NB4 (cell line): Measurements from ENCODE around the gene CCIN.
"Not testable (repeated sequence)": the region's sequence is repeated elsewhere in the genome, so short reads cannot be mapped to it uniquely, and the experiment has no call there.

Source experiments
- DNase-seq: peaks from one replicate; pipeline ENCODE4 v3.0.0; 2010; ENCODE audit warnings: low read depth
- H3K4me3 ChIP-seq: one replicate; pipeline ENCODE4 v1.5.1; 2011; ENCODE audit warnings: mild to moderate bottlenecking, low read depth, low read length, moderate library complexity
- MYC ChIP-seq: IDR thresholded peaks from 2 replicates; pipeline ENCODE4 v1.6.1; 2011; ENCODE audit warnings: low read depth, low read length
- POLR2A ChIP-seq: IDR thresholded peaks from 2 replicates; pipeline ENCODE4 v1.6.1; 2011; ENCODE audit warnings: mild to moderate bottlenecking; ENCODE audit not compliant: insufficient read length; ENCODE audit errors: extremely low read depth
- TF ChIP-seq, protein P1 (sequence below): IDR thresholded peaks from one replicate; pipeline ENCODE4 v1.5.1; 2012; ENCODE audit warnings: low read depth, low read length
- TF ChIP-seq, protein P2 (sequence below): IDR thresholded peaks from 2 replicates; pipeline ENCODE4 v1.6.1; 2011; ENCODE audit warnings: low read depth, low read length

Gene CCIN

DNA sequence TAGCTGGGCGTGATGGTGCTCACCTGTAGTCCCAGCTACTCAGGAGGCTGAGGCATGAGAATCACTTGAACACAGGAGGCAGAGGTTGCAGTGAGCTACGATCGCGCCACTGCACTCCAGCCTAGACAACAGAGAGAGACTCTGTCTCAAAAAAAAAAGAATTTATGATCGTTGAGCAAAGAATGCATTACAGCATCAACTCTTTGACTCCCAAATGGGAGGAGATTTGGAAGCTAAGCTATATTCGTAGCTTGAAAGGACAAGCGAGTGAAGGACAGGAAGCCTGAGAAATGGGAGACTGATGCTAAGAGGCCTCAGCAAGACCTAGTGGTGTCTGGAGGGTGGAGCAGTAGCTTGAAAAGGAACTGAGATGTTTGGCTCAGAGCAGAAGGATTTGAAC is 10.3 kb upstream of the CCIN start:
- no peak overlapping the region for H3K4me3 ChIP-seq
- no peak for DNase-seq
- no peak for TF ChIP-seq POLR2A
- TF ChIP-seq, protein P1, sequence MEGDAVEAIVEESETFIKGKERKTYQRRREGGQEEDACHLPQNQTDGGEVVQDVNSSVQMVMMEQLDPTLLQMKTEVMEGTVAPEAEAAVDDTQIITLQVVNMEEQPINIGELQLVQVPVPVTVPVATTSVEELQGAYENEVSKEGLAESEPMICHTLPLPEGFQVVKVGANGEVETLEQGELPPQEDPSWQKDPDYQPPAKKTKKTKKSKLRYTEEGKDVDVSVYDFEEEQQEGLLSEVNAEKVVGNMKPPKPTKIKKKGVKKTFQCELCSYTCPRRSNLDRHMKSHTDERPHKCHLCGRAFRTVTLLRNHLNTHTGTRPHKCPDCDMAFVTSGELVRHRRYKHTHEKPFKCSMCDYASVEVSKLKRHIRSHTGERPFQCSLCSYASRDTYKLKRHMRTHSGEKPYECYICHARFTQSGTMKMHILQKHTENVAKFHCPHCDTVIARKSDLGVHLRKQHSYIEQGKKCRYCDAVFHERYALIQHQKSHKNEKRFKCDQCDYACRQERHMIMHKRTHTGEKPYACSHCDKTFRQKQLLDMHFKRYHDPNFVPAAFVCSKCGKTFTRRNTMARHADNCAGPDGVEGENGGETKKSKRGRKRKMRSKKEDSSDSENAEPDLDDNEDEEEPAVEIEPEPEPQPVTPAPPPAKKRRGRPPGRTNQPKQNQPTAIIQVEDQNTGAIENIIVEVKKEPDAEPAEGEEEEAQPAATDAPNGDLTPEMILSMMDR = no peak
- TF ChIP-seq, protein P2, sequence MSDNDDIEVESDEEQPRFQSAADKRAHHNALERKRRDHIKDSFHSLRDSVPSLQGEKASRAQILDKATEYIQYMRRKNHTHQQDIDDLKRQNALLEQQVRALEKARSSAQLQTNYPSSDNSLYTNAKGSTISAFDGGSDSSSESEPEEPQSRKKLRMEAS = no peak

DNA sequence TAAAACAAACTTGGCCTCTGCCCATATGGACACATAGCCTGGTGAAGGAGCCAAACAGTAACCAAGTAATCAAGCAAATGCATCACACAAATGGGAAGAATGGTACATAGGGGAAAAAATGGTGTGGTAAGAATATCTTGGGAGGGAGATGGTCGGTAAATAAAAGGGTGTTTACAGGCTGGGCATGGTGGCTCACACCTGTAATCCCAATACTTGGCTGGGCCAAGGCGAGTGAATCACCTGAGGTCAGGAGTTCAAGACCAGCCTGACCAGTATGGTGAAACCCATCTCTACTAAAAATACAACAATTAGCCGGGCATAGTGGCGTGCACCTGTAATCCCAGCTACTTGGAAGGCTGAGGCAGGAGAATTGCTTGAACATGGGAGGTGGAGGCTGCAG is 9.7 kb upstream of the CCIN start:
- DNase-seq, H3K4me3 ChIP-seq: not testable (repeated sequence)

DNA sequence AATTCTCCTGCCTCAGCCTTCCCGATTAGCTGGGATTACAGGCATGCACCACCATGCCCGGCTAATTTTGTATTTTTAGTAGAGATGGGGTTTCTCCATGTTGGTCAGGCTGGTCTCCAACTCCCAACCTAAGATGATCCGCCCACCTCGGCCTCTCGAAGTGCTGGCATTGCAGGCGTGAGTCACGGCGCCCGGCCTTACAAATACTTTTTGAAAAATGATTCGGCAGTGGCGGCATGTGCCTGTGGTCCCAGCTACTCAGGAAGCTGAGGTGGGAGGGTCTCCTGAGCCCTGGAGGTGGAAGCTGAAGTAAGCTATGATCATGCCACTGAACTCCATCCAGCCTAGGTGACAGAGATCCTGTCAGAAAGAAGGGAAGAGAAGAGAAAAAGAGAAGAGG is 9.1 kb upstream of the CCIN start:
- H3K4me3 ChIP-seq, DNase-seq: not testable (repeated sequence)

DNA sequence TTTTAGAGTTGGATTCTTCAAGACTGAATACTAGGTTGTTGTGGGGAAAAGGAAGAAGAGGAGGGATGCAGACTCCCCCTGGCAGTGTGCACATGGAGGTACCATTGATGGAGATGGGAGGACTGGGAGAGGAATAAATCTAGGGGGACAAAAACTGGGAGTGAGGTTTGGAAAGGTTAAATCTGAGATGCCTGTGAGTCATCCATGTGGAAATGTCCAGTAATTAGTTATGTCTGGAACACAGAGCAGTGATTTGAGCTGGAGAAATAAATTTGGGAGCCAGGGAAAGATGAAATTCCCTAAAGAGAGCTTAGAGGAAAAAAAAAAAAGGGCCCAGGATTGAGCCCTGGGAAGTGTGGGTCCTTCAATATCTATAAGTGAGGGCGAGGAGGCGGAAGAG is 8.0 kb upstream of the CCIN start:
- H3K4me3 ChIP-seq = no peak overlapping the region
- TF ChIP-seq, protein P2 = no peak
- TF ChIP-seq, protein P1 = no peak
- TF ChIP-seq POLR2A (no peak), MYC (no peak)
- DNase-seq = no peak

DNA sequence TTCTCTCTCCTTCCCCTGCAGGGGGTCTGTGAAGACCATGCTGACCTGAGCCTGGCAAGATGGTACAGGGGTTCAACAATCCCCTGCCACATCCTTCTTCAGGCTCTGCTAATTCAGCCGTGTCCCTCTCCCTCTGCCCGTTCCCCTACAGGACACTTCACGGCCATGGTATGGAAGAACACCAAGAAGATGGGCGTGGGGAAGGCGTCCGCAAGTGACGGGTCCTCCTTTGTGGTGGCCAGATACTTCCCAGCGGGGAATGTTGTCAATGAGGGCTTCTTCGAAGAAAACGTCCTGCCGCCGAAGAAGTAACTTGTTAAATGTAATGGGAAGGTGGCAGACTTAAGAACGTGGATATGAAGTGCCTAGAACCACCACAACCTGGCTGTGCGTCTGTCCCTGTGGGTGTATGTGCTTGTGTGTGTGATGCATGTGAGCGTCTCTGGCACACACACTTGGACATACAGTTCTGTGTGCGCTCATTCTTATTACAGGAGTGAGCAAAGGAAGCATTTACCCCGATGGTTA is 6.9 kb upstream of the CCIN start:
- no peak for DNase-seq
- TF ChIP-seq, protein P2 = no peak
- TF ChIP-seq MYC = no peak
- TF ChIP-seq, protein P1 = no peak
- TF ChIP-seq POLR2A = no peak

DNA sequence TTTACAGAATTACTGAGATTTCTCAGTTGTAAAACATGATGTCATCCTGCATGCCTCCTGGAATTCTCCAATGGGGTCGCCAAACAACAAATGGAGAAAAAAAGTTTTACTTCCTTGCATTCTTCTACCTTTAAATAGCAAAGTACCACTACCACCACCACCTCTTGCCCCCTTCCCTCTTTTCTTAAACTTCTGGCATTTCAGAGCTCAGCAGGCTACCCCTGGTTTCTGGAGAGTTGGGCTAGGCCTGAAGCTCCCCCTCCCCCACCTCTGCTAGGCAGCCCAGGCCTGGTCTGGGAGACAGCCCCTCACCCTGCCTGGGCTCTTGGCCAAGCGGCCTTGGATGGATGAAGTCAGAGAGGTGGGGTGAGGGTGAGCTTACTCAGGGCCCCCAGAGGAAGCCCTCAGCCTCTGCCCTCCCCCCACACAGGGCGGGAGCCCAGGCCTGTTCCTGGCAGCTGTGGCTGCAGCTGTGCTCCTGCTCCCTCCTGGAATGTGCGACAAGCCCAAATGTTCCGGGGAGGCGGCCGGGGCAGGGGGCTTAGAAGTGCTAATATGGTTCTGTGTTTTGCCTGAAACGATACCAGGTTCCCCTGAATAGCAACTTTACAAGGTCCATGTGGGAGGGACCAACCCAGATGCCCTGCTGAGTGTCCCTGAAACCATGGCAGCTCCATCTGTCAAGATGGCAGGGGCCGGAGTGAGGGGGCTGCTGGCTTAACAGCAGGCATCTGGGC is 6.0 kb upstream of the CCIN start:
- no peak for DNase-seq
- TF ChIP-seq, protein P1 = no peak
- TF ChIP-seq POLR2A = no peak
- TF ChIP-seq, protein P2 = no peak
- TF ChIP-seq MYC = no peak
- H3K4me3 ChIP-seq = no peak overlapping the region

More for the DNA sequence above, 6.9 kb upstream of the CCIN start:
- no peak overlapping the region for H3K4me3 ChIP-seq

DNA sequence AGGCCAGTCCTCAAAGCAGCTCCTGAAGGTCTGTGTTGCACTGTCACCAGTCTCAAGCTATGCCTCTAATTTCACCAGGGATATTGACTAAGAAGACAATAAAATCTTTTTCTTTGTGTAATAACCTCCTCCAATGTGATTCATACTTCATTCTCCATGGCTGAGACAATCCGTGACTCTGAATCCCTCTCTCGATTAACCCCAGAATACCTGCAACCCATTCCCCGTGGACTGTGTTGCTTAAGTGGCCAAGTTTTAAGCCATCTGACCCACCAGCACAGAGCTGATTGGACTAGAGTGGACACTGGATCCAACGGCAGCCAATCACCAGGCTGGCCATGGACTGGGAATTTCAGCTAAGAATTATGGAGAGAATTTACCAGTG is 5.4 kb upstream of the CCIN start:
- TF ChIP-seq MYC = no peak
- TF ChIP-seq, protein P1 = no peak
- TF ChIP-seq, protein P2 = no peak
- no peak for TF ChIP-seq POLR2A
- H3K4me3 ChIP-seq = no peak overlapping the region
- DNase-seq = no peak
